SK-N-SH (cell line): ENCODE measurements around the gene MLC1.

ENCODE experiments used
- PBX3 ChIP-seq: IDR thresholded peaks from 2 replicates; pipeline ENCODE4; 2012
- SIN3A ChIP-seq: IDR thresholded peaks from 2 replicates; pipeline ENCODE4 v1.6.1; 2012; ENCODE audit warnings: low read depth, mild to moderate bottlenecking, low read length, moderate library complexity, borderline replicate concordance

GRCh38 chr22:50123119-50123518 is 37.9 kb upstream of the MLC1 start:
- TF ChIP-seq PBX3 (no peak), SIN3A (no peak)
